B cell (primary cell): Measurements from ENCODE around the gene VIPAS39. TPM values are rescaled to one million over a fixed set of nuclear protein-coding genes. Genes with fewer than 3 reads are reported as not detected.

Source experiments
- ATAC-seq: fragments of 200-7000 bp; cut with Tn5 transposase; one replicate; pipeline ENCODE4 v1.10.0; 2021; ENCODE audit warnings: low read depth, mild to moderate bottlenecking, moderate number of reproducible peaks, moderate library complexity
- CTCF ChIA-PET: fragments of 350-600 bp; sonication (Branson Sonifier 250); formaldehyde crosslinking; loops from one replicate; lab custom pipeline; 2021; ENCODE audit warnings: antibody characterized with exemption, inconsistent platforms; lab: Charles Lee
- POLR2A ChIA-PET: fragments of 350-600 bp; sonication (Branson Sonifier 250); formaldehyde crosslinking; loops from one replicate; lab custom pipeline; 2021; ENCODE audit warnings: antibody characterized with exemption; lab: Charles Lee
- DNase-seq: peaks from one replicate; pipeline ENCODE4 v3.0.0; 2013
- H2AFZ ChIP-seq: 2 replicates; pipeline ENCODE4 v1.6.1; 2012; ENCODE audit warnings: mild to moderate bottlenecking, low read depth, low read length; ENCODE audit not compliant: insufficient read depth, poor library complexity, severe bottlenecking
- H3K27ac ChIP-seq, 2 donors: 1 replicate in 1 of 2; 2 replicates in 1 of 2; pipeline ENCODE4 v1.5.1; 2012 to 2013; ENCODE audit warnings: low read length in 2 of 2, mild to moderate bottlenecking in 2 of 2, moderate library complexity in 1 of 2
- H3K27me3 ChIP-seq, 4 experiments: fragments of 200-600 bp in 1 of 4; sonication (generic) in 1 of 4; replicated peaks in 1 of 4; 1 replicate in 2 of 4; 2 replicates in 2 of 4; pipeline versions ENCODE4 v1.6.1 to v1.7.0; 2013 to 2016; ENCODE audit warnings: low read length in 3 of 4, mild to moderate bottlenecking in 2 of 4, mixed read lengths in 1 of 4, moderate library complexity in 1 of 4; ENCODE audit not compliant: insufficient read depth in 4 of 4, control insufficient read depth in 3 of 4; ENCODE audit errors: control extremely low read depth in 1 of 4
- H3K36me3 ChIP-seq, 2 experiments: replicated peaks in 1 of 2; 1 replicate in 1 of 2; 2 replicates in 1 of 2; pipeline versions ENCODE4 v1.6.1 to v1.7.1; 2013; ENCODE audit warnings: low read length in 1 of 2; ENCODE audit not compliant: insufficient read depth in 2 of 2, control insufficient read depth in 1 of 2; ENCODE audit errors: control extremely low read depth in 1 of 2, extremely low read depth in 1 of 2
- H3K4me1 ChIP-seq, 2 donors: fragments of 200-600 bp in 1 of 2; sonication (generic) in 1 of 2; 1 replicate in 1 of 2; 2 replicates in 1 of 2; pipeline versions ENCODE4 v1.5.1 to v1.6.1; 2013 to 2017; ENCODE audit warnings: low read length in 2 of 2; ENCODE audit not compliant: control insufficient read depth in 2 of 2, insufficient read depth in 2 of 2
- H3K4me2 ChIP-seq: replicated peaks from 2 replicates; pipeline ENCODE3; 2012; ENCODE audit warnings: mild to moderate bottlenecking, low read depth, low read length; ENCODE audit not compliant: poor library complexity, severe bottlenecking
- H3K4me3 ChIP-seq, 5 experiments: fragments of 200-600 bp in 1 of 5; sonication (generic) in 1 of 5; 1 replicate in 3 of 5; 2 replicates in 2 of 5; pipeline versions ENCODE4 v1.5.1 to v1.7.0; 2011 to 2016; ENCODE audit warnings: low read length in 4 of 5, mild to moderate bottlenecking in 4 of 5, low read depth in 2 of 5, control low read depth in 1 of 5, moderate library complexity in 1 of 5; ENCODE audit not compliant: insufficient read depth in 1 of 5; ENCODE audit errors: control extremely low read depth in 1 of 5, extremely low read depth in 1 of 5
- H3K79me2 ChIP-seq: fragments of 200-600 bp; sonication (generic); one replicate; pipeline ENCODE4 v1.6.0; 2016; ENCODE audit warnings: low read length; ENCODE audit not compliant: control insufficient read depth, insufficient read depth
- H3K9ac ChIP-seq: fragments of 200-600 bp; sonication (generic); 2 replicates; pipeline ENCODE4 v1.6.1; 2017; ENCODE audit warnings: mild to moderate bottlenecking, low read length, moderate library complexity
- H3K9me3 ChIP-seq, 3 donors: one replicate each; pipeline versions ENCODE4 v1.6.1 to v1.7.1; 2013; ENCODE audit warnings: low read length in 2 of 3; ENCODE audit not compliant: control insufficient read depth in 2 of 3, insufficient read depth in 1 of 3; ENCODE audit errors: control extremely low read depth in 1 of 3
- H4K20me1 ChIP-seq: 2 replicates; pipeline ENCODE4 v1.6.0; 2012; ENCODE audit warnings: mild to moderate bottlenecking, low read length; ENCODE audit not compliant: insufficient read depth, control insufficient read depth, poor library complexity, severe bottlenecking
- H3K27ac Mint-ChIP-seq: one replicate; pipeline ENCODE4 v1.8.0; 2021; ENCODE audit warnings: mixed read lengths
- H3K27me3 Mint-ChIP-seq: one replicate; pipeline ENCODE4 v1.8.0; 2021; ENCODE audit warnings: mixed read lengths
- H3K4me1 Mint-ChIP-seq: one replicate; pipeline ENCODE4 v1.8.0; 2021; ENCODE audit warnings: mixed read lengths
- H3K4me3 Mint-ChIP-seq: one replicate; pipeline ENCODE4 v1.8.0; 2021; ENCODE audit warnings: mixed read lengths
- H3K9me3 Mint-ChIP-seq: one replicate; pipeline ENCODE4 v1.8.0; 2022; ENCODE audit warnings: mixed read lengths; ENCODE audit not compliant: insufficient read depth
- CTCF ChIP-seq: fragments of 200-600 bp; IDR thresholded peaks from one replicate; pipeline ENCODE4 v1.8.0; 2022; ENCODE audit warnings: antibody characterized with exemption, mild to moderate bottlenecking
- EZH2 ChIP-seq: IDR thresholded peaks from 2 replicates; pipeline ENCODE4 v1.6.1; 2012; ENCODE audit warnings: borderline replicate concordance, low read depth, mild to moderate bottlenecking, moderate library complexity, low read length; ENCODE audit not compliant: insufficient read depth, poor library complexity, severe bottlenecking
- WGBS: methylation state at CpG from one replicate; pipeline ENCODE4 v1.1.5; 2013; ENCODE audit warnings: missing lambda C conversion rate; ENCODE audit not compliant: insufficient coverage; 5-methylcytosine and 5-hydroxymethylcytosine counted together
- intact Hi-C: fragments of 100-400 bp; cut with micrococcal nuclease; formaldehyde crosslinking; loops from one replicate; pipeline ENCODE4 v1.10.0; 2022
- polyA plus RNA-seq: library from polyadenylated mRNA; depleted of rRNA; stranded (reverse); fragments of >200 nt; gene quantifications from 2 replicates; pipeline ENCODE4 v1.2.3, GENCODE V29; 2012
- total RNA-seq, 2 donors: library from RNA; stranded (reverse); fragments of 120-200 nt in 1 of 2; gene quantifications; 1 replicate in 1 of 2; 2 replicates in 1 of 2; pipeline versions ENCODE4 v1.2.3 to v1.2.4, GENCODE V29; 2013 to 2022

Gene VIPAS39
- total and polyA plus RNA-seq, 2 donors (not counting 1 experiment from before 2014, with no cell fraction given): 17.4 to 25.9 TPM

GRCh38 chr14:77489041-77489440 is 31.6 kb upstream of the VIPAS39 start:
- Histone ChIP-seq H3K4me1 (no peaks in the 10 kb centered on the region), H2AFZ (no peak overlapping the region), H3K27ac (no peak overlapping the region), H3K4me2 (no peak overlapping the region), H3K27me3 (no peaks in the 10 kb centered on the region), H4K20me1 (no peaks in the 10 kb centered on the region), H3K36me3 (no peaks in the 10 kb centered on the region), H3K9me3 (no peaks in the 10 kb centered on the region), H3K9ac (no peak overlapping the region), H3K4me3 (no peak overlapping the region), H3K79me2 (no peaks in the 10 kb centered on the region)
- ATAC-seq: no peak
- DNase-seq: no peak
- Mint-ChIP-seq H3K27ac (no peak overlapping the region), H3K27me3 (no peaks in the 10 kb centered on the region), H3K4me1 (no peaks in the 10 kb centered on the region), H3K9me3 (no peaks in the 10 kb centered on the region), H3K4me3 (no peak overlapping the region)
- ChIA-PET POLR2A (no interaction called here), CTCF (no interaction called here)
- 90% methylated on average over 4 of the region's 6 CpGs for WGBS
- TF ChIP-seq EZH2 (no peak), CTCF (no peak)
- intact Hi-C loops: no loop called here

DNA sequence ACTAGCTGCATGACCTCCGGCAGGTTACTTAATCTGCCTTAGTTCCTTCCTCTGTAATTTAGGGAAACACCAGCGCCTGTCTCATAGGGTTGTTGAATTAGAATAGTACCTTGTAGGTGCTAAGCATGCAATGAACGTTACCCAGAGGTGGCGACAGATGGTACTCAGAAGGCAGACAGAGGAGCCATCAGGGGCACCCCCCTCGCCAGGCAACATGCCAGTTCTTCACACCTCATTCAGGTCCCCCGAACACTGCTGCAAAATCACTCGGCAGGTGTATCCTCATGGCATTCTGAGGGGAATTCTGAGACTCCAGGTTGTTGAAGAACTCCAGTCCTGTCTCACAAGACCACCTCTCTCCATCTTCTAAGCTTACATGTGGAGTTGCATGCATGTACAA is 31.2 kb upstream of the VIPAS39 start:
- intact Hi-C loops: no loop called here
- H3K9me3 Mint-ChIP-seq: no peaks in the 10 kb centered on the region
- H3K27me3 ChIP-seq: no peaks in the 10 kb centered on the region
- H3K4me3 Mint-ChIP-seq: no peak overlapping the region
- H3K4me1 ChIP-seq: no peaks in the 10 kb centered on the region
- H3K36me3 ChIP-seq: no peaks in the 10 kb centered on the region
- H3K4me2 ChIP-seq: no peak overlapping the region
- DNase-seq (no peak), ATAC-seq (no peak)
- no peaks in the 10 kb centered on the region for H3K27me3 Mint-ChIP-seq
- H3K4me3 ChIP-seq: no peak overlapping the region
- TF ChIP-seq CTCF (no peak), EZH2 (no peak)
- H3K9ac ChIP-seq: no peak overlapping the region
- 78% methylated on average over 4 of the region's 7 CpGs for WGBS
- H3K9me3 ChIP-seq: no peaks in the 10 kb centered on the region
- CTCF ChIA-PET: no interaction called here
- no peak overlapping the region for H3K27ac ChIP-seq
- H3K4me1 Mint-ChIP-seq: no peaks in the 10 kb centered on the region
- no peak overlapping the region for H3K27ac Mint-ChIP-seq
- no peaks in the 10 kb centered on the region for H3K79me2 ChIP-seq
- no peak overlapping the region for H2AFZ ChIP-seq
- H4K20me1 ChIP-seq: no peaks in the 10 kb centered on the region
- POLR2A ChIA-PET: no interaction called here
